AG04450 (cell line): ENCODE data around the gene BLACAT1. TPM values are rescaled to one million over a fixed set of nuclear protein-coding genes. Genes with fewer than 3 reads are reported as not detected.

ENCODE experiments used
- CTCF ChIA-PET: fragments of 300-600, 350-600 bp; formaldehyde crosslinking; extraction: SDS; loops from one replicate; lab custom pipeline; 2022; ENCODE audit warnings: antibody characterized with exemption, inconsistent platforms; lab: Charles Lee
- POLR2A ChIA-PET: fragments of 350-600 bp; formaldehyde crosslinking; extraction: SDS; loops from one replicate; lab custom pipeline; 2021; ENCODE audit warnings: antibody characterized with exemption, inconsistent platforms; lab: Yijun Ruan, JAX
- DNase-seq: peaks from one replicate; pipeline ENCODE4 v3.0.0-alpha.2; 2011; ENCODE audit warnings: low read depth, low spot score
- H3K27ac ChIP-seq: one replicate; pipeline ENCODE4 v1.5.1; 2012; ENCODE audit warnings: low read depth, low read length, control low read depth
- H3K27me3 ChIP-seq: one replicate; pipeline ENCODE4 v1.6.0; 2012; ENCODE audit warnings: low read length; ENCODE audit not compliant: control insufficient read depth, insufficient read depth
- H3K4me3 ChIP-seq: 2 replicates; pipeline ENCODE4 v1.5.1; 2011; ENCODE audit warnings: mild to moderate bottlenecking, low read depth, low read length, control low read depth
- H3K9me3 ChIP-seq: 2 replicates; pipeline ENCODE4 v1.5.1; 2012; ENCODE audit warnings: low read length; ENCODE audit not compliant: control insufficient read depth, insufficient read depth
- polyA plus RNA-seq: library from polyadenylated mRNA; depleted of rRNA; stranded (reverse); fragments of >200 nt; gene quantifications from 2 replicates; pipeline ENCODE4 v1.2.3, GENCODE V29; 2011
- TF ChIP-seq, protein P1 (sequence below): IDR thresholded peaks from 2 replicates; pipeline ENCODE4 v1.5.1; 2011; ENCODE audit warnings: low read depth, low read length, control low read depth, inconsistent platforms

The BLACAT1 gene
- polyA plus RNA-seq, 1 experiment: 0.06 TPM

DNA sequence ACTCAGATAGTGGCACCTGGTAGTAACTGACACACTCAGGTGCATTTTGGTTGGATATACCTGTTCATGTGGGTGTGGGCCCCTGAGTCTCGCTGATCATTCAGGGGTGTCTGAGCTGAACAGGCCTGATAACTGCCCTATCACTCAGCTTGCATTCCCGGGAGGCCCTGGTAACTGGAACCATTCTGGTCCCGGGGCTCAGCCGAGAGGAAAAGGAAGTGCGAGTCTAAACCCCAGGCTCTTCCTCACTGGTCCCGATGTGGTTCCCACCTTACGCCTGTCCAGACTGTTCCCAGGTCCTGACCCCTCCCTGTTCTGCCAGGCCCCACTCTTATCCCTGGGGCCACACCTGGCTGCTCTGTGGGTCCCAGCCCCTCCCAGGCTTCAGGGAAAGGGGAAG is 36.9 kb upstream of the BLACAT1 start:
- CTCF ChIA-PET: interaction anchor here (1.0 to 16.0 kb wide), 5 partner anchors 8 to 165 kb away, joined by 3 to 427 read pairs (median 8); no protein-coding TSS in a partner anchor
- TF ChIP-seq, protein P1, sequence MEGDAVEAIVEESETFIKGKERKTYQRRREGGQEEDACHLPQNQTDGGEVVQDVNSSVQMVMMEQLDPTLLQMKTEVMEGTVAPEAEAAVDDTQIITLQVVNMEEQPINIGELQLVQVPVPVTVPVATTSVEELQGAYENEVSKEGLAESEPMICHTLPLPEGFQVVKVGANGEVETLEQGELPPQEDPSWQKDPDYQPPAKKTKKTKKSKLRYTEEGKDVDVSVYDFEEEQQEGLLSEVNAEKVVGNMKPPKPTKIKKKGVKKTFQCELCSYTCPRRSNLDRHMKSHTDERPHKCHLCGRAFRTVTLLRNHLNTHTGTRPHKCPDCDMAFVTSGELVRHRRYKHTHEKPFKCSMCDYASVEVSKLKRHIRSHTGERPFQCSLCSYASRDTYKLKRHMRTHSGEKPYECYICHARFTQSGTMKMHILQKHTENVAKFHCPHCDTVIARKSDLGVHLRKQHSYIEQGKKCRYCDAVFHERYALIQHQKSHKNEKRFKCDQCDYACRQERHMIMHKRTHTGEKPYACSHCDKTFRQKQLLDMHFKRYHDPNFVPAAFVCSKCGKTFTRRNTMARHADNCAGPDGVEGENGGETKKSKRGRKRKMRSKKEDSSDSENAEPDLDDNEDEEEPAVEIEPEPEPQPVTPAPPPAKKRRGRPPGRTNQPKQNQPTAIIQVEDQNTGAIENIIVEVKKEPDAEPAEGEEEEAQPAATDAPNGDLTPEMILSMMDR: no peak
- Histone ChIP-seq H3K4me3 (no peak overlapping the region), H3K27me3 (peaks cover 37% of the 10 kb centered on the region), H3K9me3 (no peaks in the 10 kb centered on the region; the same call in 1 of the 2 replicates), H3K27ac (no peak overlapping the region)
- no peak for DNase-seq
- POLR2A ChIA-PET: interaction anchor here (1.0 kb wide), 1 partner anchor 32 kb away, joined by 3 read pairs; no protein-coding TSS in a partner anchor

DNA sequence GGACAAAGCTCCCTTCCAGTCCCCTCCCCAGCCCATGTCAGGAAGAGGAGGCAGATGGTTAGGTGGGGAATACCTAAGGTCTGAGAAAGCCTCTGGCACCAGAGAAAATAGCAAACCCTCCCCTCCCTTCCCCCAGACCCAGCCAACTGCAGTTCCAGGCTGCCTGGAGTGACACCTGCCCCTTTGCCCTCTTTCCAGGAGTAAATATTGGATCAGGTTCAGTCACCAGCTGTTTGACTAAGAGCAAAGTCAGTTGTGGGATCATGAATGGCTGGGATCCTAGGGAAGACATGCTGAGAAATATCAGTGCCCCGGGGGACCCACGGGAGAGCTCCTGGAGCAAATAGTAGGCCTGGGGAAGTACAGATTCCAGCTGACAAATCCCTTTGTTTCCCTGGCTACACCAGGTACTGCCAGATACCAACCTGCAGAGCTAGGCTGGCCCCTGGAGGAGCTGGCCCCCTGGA is 36.4 kb upstream of the BLACAT1 start:
- no peak for DNase-seq
- TF ChIP-seq, protein P1: no peak
- Histone ChIP-seq H3K4me3 (no peak overlapping the region), H3K27ac (no peak overlapping the region), H3K27me3 (peaks cover 31% of the 10 kb centered on the region), H3K9me3 (no peaks in the 10 kb centered on the region; the same call in 1 of the 2 replicates)
- ChIA-PET CTCF (interaction anchor here (1.0 to 16.0 kb wide), 5 partner anchors 8 to 166 kb away, joined by 3 to 427 read pairs (median 8); no protein-coding TSS in a partner anchor), POLR2A (no interaction called here)

DNA sequence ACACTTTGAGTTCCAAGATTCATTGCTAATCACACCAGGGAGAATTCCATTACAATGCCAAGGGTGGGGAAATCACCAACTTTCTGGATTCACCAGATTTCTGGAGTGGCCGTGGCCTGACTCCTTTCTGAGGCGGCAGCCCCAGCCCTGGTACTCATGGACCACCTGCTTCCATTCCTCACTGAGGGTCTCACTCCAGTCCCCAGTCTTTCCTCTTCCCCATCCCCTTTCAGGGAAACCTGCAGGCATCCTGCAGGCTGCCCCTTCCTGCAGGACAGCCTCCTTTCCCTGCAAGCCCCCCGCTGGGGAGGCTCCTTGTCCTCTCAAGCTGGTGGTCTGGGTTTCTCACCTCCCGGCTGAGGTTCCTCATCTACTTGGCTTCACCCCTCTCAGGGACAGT is 35.9 kb upstream of the BLACAT1 start:
- POLR2A ChIA-PET: no interaction called here

DNA sequence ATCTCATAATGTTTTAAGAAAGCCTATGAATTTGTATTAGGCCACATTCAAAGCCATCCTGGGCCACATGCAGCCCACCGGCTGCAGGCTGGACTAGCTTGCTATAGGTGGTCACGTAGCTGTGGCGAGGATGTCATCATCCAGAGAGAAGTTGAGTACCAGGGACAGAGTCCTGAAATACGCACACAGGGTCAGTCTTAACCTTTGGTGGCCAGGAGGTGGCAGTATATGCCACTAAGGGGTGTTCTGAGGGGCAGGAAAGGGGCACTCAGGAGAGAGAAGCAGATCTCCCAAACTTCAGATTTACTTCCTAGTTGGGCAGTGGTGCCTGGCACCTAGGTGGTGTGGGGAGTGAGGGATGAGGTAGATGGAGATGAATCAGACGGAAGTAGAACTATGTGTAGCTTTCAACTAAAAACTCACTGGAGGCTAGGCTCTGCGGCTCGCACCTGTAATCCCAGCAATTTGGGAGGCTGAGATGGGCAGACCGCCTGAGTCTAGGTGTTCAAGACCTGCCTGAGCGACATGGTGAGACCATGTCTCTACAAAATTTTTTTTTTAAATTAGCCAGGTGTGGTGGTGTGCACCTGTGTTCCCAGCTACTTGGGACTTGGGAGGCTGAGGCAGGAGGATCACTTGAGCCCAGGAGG is 32.4 kb upstream of the BLACAT1 start:
- H3K9me3 ChIP-seq: no peaks in the 10 kb centered on the region
- no peak for DNase-seq
- no peak overlapping the region for H3K27ac ChIP-seq
- peaks cover 47% of the 10 kb centered on the region for H3K27me3 ChIP-seq
- no peak overlapping the region for H3K4me3 ChIP-seq
- CTCF ChIA-PET: interaction anchor here (0.7 to 16.0 kb wide), 20 partner anchors 9 to 233 kb away, joined by 3 to 427 read pairs (median 5); partner anchors contain the start of gene KLHDC8A
- TF ChIP-seq, protein P1: peak; percentile 82
- POLR2A ChIA-PET: interaction anchor here (1.4 kb wide), 1 partner anchor 36 kb away, joined by 4 read pairs; no protein-coding TSS in a partner anchor

More for the DNA sequence above, 35.9 kb upstream of the BLACAT1 start:
- CTCF ChIA-PET: interaction anchor here (0.5 to 16.0 kb wide), 4 partner anchors 34 to 157 kb away, joined by 3 to 427 read pairs (median 9); no protein-coding TSS in a partner anchor
- no peak overlapping the region for H3K4me3 ChIP-seq
- H3K9me3 ChIP-seq: no peaks in the 10 kb centered on the region; the same call in 1 of the 2 replicates
- TF ChIP-seq, protein P1: no peak
- H3K27me3 ChIP-seq: peaks cover 31% of the 10 kb centered on the region
- H3K27ac ChIP-seq: no peak overlapping the region
- DNase-seq: no peak

DNA sequence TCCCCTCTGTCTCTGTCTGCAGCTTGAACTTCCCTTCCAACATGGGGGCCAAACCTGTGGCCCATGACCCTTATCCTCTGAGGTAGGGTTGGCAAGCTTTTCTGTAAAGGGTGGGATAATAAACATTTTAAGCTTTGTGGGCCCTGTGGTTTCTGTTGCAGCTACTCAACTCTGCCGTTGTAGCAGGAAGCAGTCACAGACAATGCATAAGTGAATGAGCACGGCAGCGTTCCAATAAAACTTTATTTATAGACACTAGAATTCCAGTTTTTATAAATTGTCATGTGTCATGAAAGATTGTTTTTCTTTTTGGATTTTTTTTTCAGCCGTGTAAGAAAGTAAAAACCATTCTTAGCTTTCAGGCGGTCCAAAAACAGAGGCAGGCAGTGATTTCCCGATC is 30.4 kb upstream of the BLACAT1 start:
- no peak overlapping the region for H3K4me3 ChIP-seq
- H3K27ac ChIP-seq: no peak overlapping the region
- H3K27me3 ChIP-seq: peaks cover 49% of the 10 kb centered on the region
- ChIA-PET CTCF (interaction anchor here (0.9 to 16.0 kb wide), 25 partner anchors 8 to 229 kb away, joined by 3 to 427 read pairs (median 10); partner anchors contain the start of genes ELK4 and KLHDC8A), POLR2A (no interaction called here)
- DNase-seq: no peak
- TF ChIP-seq, protein P1: no peak
- H3K9me3 ChIP-seq: no peaks in the 10 kb centered on the region
